B cell (primary cell): ENCODE results near the gene PSEN1. TPM values are rescaled to one million over a fixed set of nuclear protein-coding genes. Genes with fewer than 3 reads are reported as not detected.

Source experiments
- ATAC-seq: fragments of 200-7000 bp; cut with Tn5 transposase; one replicate; pipeline ENCODE4 v1.10.0; 2021; ENCODE audit warnings: low read depth, mild to moderate bottlenecking, moderate number of reproducible peaks, moderate library complexity
- CTCF ChIA-PET: fragments of 350-600 bp; sonication (Branson Sonifier 250); formaldehyde crosslinking; loops from one replicate; lab custom pipeline; 2021; ENCODE audit warnings: antibody characterized with exemption, inconsistent platforms; lab: Charles Lee
- POLR2A ChIA-PET: fragments of 350-600 bp; sonication (Branson Sonifier 250); formaldehyde crosslinking; loops from one replicate; lab custom pipeline; 2021; ENCODE audit warnings: antibody characterized with exemption; lab: Charles Lee
- DNase-seq: peaks from one replicate; pipeline ENCODE4 v3.0.0; 2013
- H2AFZ ChIP-seq: 2 replicates; pipeline ENCODE4 v1.6.1; 2012; ENCODE audit warnings: mild to moderate bottlenecking, low read depth, low read length; ENCODE audit not compliant: insufficient read depth, poor library complexity, severe bottlenecking
- H3K27ac ChIP-seq, 2 donors: 1 replicate in 1 of 2; 2 replicates in 1 of 2; pipeline ENCODE4 v1.5.1; 2012 to 2013; ENCODE audit warnings: low read length in 2 of 2, mild to moderate bottlenecking in 2 of 2, moderate library complexity in 1 of 2
- H3K27me3 ChIP-seq, 4 experiments: fragments of 200-600 bp in 1 of 4; sonication (generic) in 1 of 4; replicated peaks in 1 of 4; 1 replicate in 2 of 4; 2 replicates in 2 of 4; pipeline versions ENCODE4 v1.6.1 to v1.7.0; 2013 to 2016; ENCODE audit warnings: low read length in 3 of 4, mild to moderate bottlenecking in 2 of 4, mixed read lengths in 1 of 4, moderate library complexity in 1 of 4; ENCODE audit not compliant: insufficient read depth in 4 of 4, control insufficient read depth in 3 of 4; ENCODE audit errors: control extremely low read depth in 1 of 4
- H3K36me3 ChIP-seq, 2 experiments: replicated peaks in 1 of 2; 1 replicate in 1 of 2; 2 replicates in 1 of 2; pipeline versions ENCODE4 v1.6.1 to v1.7.1; 2013; ENCODE audit warnings: low read length in 1 of 2; ENCODE audit not compliant: insufficient read depth in 2 of 2, control insufficient read depth in 1 of 2; ENCODE audit errors: control extremely low read depth in 1 of 2, extremely low read depth in 1 of 2
- H3K4me1 ChIP-seq, 2 donors: fragments of 200-600 bp in 1 of 2; sonication (generic) in 1 of 2; 1 replicate in 1 of 2; 2 replicates in 1 of 2; pipeline versions ENCODE4 v1.5.1 to v1.6.1; 2013 to 2017; ENCODE audit warnings: low read length in 2 of 2; ENCODE audit not compliant: control insufficient read depth in 2 of 2, insufficient read depth in 2 of 2
- H3K4me2 ChIP-seq: replicated peaks from 2 replicates; pipeline ENCODE3; 2012; ENCODE audit warnings: mild to moderate bottlenecking, low read depth, low read length; ENCODE audit not compliant: poor library complexity, severe bottlenecking
- H3K4me3 ChIP-seq, 5 experiments: fragments of 200-600 bp in 1 of 5; sonication (generic) in 1 of 5; 1 replicate in 3 of 5; 2 replicates in 2 of 5; pipeline versions ENCODE4 v1.5.1 to v1.7.0; 2011 to 2016; ENCODE audit warnings: low read length in 4 of 5, mild to moderate bottlenecking in 4 of 5, low read depth in 2 of 5, control low read depth in 1 of 5, moderate library complexity in 1 of 5; ENCODE audit not compliant: insufficient read depth in 1 of 5; ENCODE audit errors: control extremely low read depth in 1 of 5, extremely low read depth in 1 of 5
- H3K79me2 ChIP-seq: fragments of 200-600 bp; sonication (generic); one replicate; pipeline ENCODE4 v1.6.0; 2016; ENCODE audit warnings: low read length; ENCODE audit not compliant: control insufficient read depth, insufficient read depth
- H3K9ac ChIP-seq: fragments of 200-600 bp; sonication (generic); 2 replicates; pipeline ENCODE4 v1.6.1; 2017; ENCODE audit warnings: mild to moderate bottlenecking, low read length, moderate library complexity
- H3K9me3 ChIP-seq, 3 donors: one replicate each; pipeline versions ENCODE4 v1.6.1 to v1.7.1; 2013; ENCODE audit warnings: low read length in 2 of 3; ENCODE audit not compliant: control insufficient read depth in 2 of 3, insufficient read depth in 1 of 3; ENCODE audit errors: control extremely low read depth in 1 of 3
- H4K20me1 ChIP-seq: 2 replicates; pipeline ENCODE4 v1.6.0; 2012; ENCODE audit warnings: mild to moderate bottlenecking, low read length; ENCODE audit not compliant: insufficient read depth, control insufficient read depth, poor library complexity, severe bottlenecking
- H3K27ac Mint-ChIP-seq: one replicate; pipeline ENCODE4 v1.8.0; 2021; ENCODE audit warnings: mixed read lengths
- H3K27me3 Mint-ChIP-seq: one replicate; pipeline ENCODE4 v1.8.0; 2021; ENCODE audit warnings: mixed read lengths
- H3K4me1 Mint-ChIP-seq: one replicate; pipeline ENCODE4 v1.8.0; 2021; ENCODE audit warnings: mixed read lengths
- H3K4me3 Mint-ChIP-seq: one replicate; pipeline ENCODE4 v1.8.0; 2021; ENCODE audit warnings: mixed read lengths
- H3K9me3 Mint-ChIP-seq: one replicate; pipeline ENCODE4 v1.8.0; 2022; ENCODE audit warnings: mixed read lengths; ENCODE audit not compliant: insufficient read depth
- CTCF ChIP-seq: fragments of 200-600 bp; IDR thresholded peaks from one replicate; pipeline ENCODE4 v1.8.0; 2022; ENCODE audit warnings: antibody characterized with exemption, mild to moderate bottlenecking
- EZH2 ChIP-seq: IDR thresholded peaks from 2 replicates; pipeline ENCODE4 v1.6.1; 2012; ENCODE audit warnings: borderline replicate concordance, low read depth, mild to moderate bottlenecking, moderate library complexity, low read length; ENCODE audit not compliant: insufficient read depth, poor library complexity, severe bottlenecking
- WGBS: methylation state at CpG from one replicate; pipeline ENCODE4 v1.1.5; 2013; ENCODE audit warnings: missing lambda C conversion rate; ENCODE audit not compliant: insufficient coverage; 5-methylcytosine and 5-hydroxymethylcytosine counted together
- intact Hi-C: fragments of 100-400 bp; cut with micrococcal nuclease; formaldehyde crosslinking; loops from one replicate; pipeline ENCODE4 v1.10.0; 2022
- polyA plus RNA-seq: library from polyadenylated mRNA; depleted of rRNA; stranded (reverse); fragments of >200 nt; gene quantifications from 2 replicates; pipeline ENCODE4 v1.2.3, GENCODE V29; 2012
- total RNA-seq, 2 donors: library from RNA; stranded (reverse); fragments of 120-200 nt in 1 of 2; gene quantifications; 1 replicate in 1 of 2; 2 replicates in 1 of 2; pipeline versions ENCODE4 v1.2.3 to v1.2.4, GENCODE V29; 2013 to 2022

Gene PSEN1
- total and polyA plus RNA-seq, 2 donors (not counting 1 experiment from before 2014, with no cell fraction given), result 10.2 to 75.9 TPM

- Histone ChIP-seq H3K27me3 (no peaks in the 10 kb centered on the region), H3K9ac (no peak overlapping the region), H3K4me2 (no peak overlapping the region), H3K27ac (no peak overlapping the region), H3K79me2 (peaks cover 92% of the 10 kb centered on the region), H3K9me3 (no peaks in the 10 kb centered on the region), H3K36me3 (peaks cover 5 to 20% of the 10 kb centered on the region in 2 experiments), H4K20me1 (peaks cover 60% of the 10 kb centered on the region), H3K4me3 (no peak overlapping the region), H2AFZ (no peak overlapping the region), H3K4me1 (peaks cover 0 to 3% of the 10 kb centered on the region in 2 donors)
- POLR2A ChIA-PET, result no interaction called here
- Mint-ChIP-seq H3K4me3 (no peak overlapping the region), H3K4me1 (peaks cover 33% of the 10 kb centered on the region), H3K9me3 (no peaks in the 10 kb centered on the region), H3K27me3 (no peaks in the 10 kb centered on the region), H3K27ac (no peak overlapping the region)
- TF ChIP-seq CTCF (no peak), EZH2 (no peak)
- intact Hi-C loops, result no loop called here
- CTCF ChIA-PET, result no interaction called here
- no peak for ATAC-seq
- WGBS, result 100% methylated on average over 1 of the region's 3 CpGs
- DNase-seq, result no peak
Observed at GRCh38 chr14:73143617-73144016, 7.3 kb downstream of the PSEN1 start.

GRCh38 chr14:73145371-73145770, 9.1 kb downstream of the PSEN1 start:
- H3K27ac ChIP-seq, result no peak overlapping the region
- peaks cover 31% of the 10 kb centered on the region for H3K4me1 Mint-ChIP-seq
- H3K27ac Mint-ChIP-seq, result no peak overlapping the region
- no peak overlapping the region for H3K4me3 ChIP-seq
- peaks cover 54% of the 10 kb centered on the region for H4K20me1 ChIP-seq
- H3K27me3 ChIP-seq, result no peaks in the 10 kb centered on the region
- ATAC-seq (no peak), DNase-seq (no peak)
- no peak overlapping the region for H3K4me3 Mint-ChIP-seq
- TF ChIP-seq CTCF, result no peak
- TF ChIP-seq EZH2, result no peak
- intact Hi-C loops, result no loop called here
- no peaks in the 10 kb centered on the region for H3K9me3 Mint-ChIP-seq
- POLR2A ChIA-PET, result no interaction called here
- H3K9ac ChIP-seq, result no peak overlapping the region
- H2AFZ ChIP-seq, result no peak overlapping the region
- H3K4me1 ChIP-seq, result peaks cover 0 to 3% of the 10 kb centered on the region in 2 donors
- peaks cover 74% of the 10 kb centered on the region for H3K79me2 ChIP-seq
- CTCF ChIA-PET, result interaction anchor here (0.6 kb wide), 1 partner anchor 482 kb away, joined by 3 read pairs; no protein-coding TSS in a partner anchor
- peaks cover 7 to 35% of the 10 kb centered on the region in 2 experiments for H3K36me3 ChIP-seq
- H3K4me2 ChIP-seq, result no peak overlapping the region
- H3K9me3 ChIP-seq, result no peaks in the 10 kb centered on the region
- WGBS, result 100% methylated on average over 1 of the region's 3 CpGs
- no peaks in the 10 kb centered on the region for H3K27me3 Mint-ChIP-seq
